GF-D8 (cell line): ENCODE data around the gene THRSP.
"Not testable (repeated sequence)": the region's sequence is repeated elsewhere in the genome, so short reads cannot be mapped to it uniquely, and the experiment has no call there.

Source experiments
- DNase-seq: peaks from one replicate; lab custom pipeline; 2025; lab: John Stamatoyannopoulos, UW

THRSP gene

GRCh38 chr11:78039391-78039918 is 24.2 kb upstream of the THRSP start:
- no peak for DNase-seq

- peak; percentile 71 for DNase-seq
These were observed 23.6 kb upstream of the THRSP start for GRCh38 chr11:78039919-78040671.

GRCh38 chr11:78040691-78041379 is 22.8 kb upstream of the THRSP start:
- DNase-seq = no peak

GRCh38 chr11:78041380-78041719 is 22.3 kb upstream of the THRSP start:
- DNase-seq = not testable (repeated sequence)

- no peak for DNase-seq
These were observed 21.7 kb upstream of the THRSP start for GRCh38 chr11:78041843-78042440.

GRCh38 chr11:78044706-78045105 is 19.0 kb upstream of the THRSP start:
- DNase-seq = no peak

- no peak for DNase-seq
These were observed 17.7 kb upstream of the THRSP start for GRCh38 chr11:78045851-78046485.

- DNase-seq = no peak
These were observed 17.2 kb upstream of the THRSP start for GRCh38 chr11:78046486-78046854.

GRCh38 chr11:78048561-78048960 is 15.1 kb upstream of the THRSP start:
- no peak for DNase-seq

GRCh38 chr11:78049348-78049747 is 14.3 kb upstream of the THRSP start:
- DNase-seq = no peak

- DNase-seq = no peak
These were observed 12.5 kb upstream of the THRSP start for GRCh38 chr11:78050964-78051831.

GRCh38 chr11:78054971-78055370 is 8.7 kb upstream of the THRSP start:
- DNase-seq = no peak

GRCh38 chr11:78056093-78056492 is 7.6 kb upstream of the THRSP start:
- DNase-seq = no peak

- DNase-seq = no peak
These were observed 6.1 kb upstream of the THRSP start for GRCh38 chr11:78057462-78058055.

- not testable (repeated sequence) for DNase-seq
These were observed 3.8 kb upstream of the THRSP start for GRCh38 chr11:78059749-78060328.

- no peak for DNase-seq
These were observed 3.1 kb upstream of the THRSP start for GRCh38 chr11:78060533-78060932.

- DNase-seq = no peak
These were observed 2.4 kb upstream of the THRSP start for GRCh38 chr11:78061088-78061920.

- no peak for DNase-seq
These were observed 1.7 kb upstream of the THRSP start for GRCh38 chr11:78061921-78062311.

- DNase-seq = no peak
These were observed 990 bp upstream of the THRSP start for GRCh38 chr11:78062671-78063070.

GRCh38 chr11:78065203-78065602 is 1.5 kb downstream of the THRSP start:
- DNase-seq = no peak
